CD4-positive, CD25-positive, alpha-beta regulatory T cell (primary cell): ENCODE measurements around the gene GALNT12. TPM values are rescaled to one million over a fixed set of nuclear protein-coding genes. Genes with fewer than 3 reads are reported as not detected.

Experiments
- ATAC-seq, 2 donors: fragments of 150-1000 bp; cut with Tn5 transposase; one replicate each; pipeline ENCODE4 v1.10.0; 2021; ENCODE audit warnings: low read depth in 2 of 2, moderate number of reproducible peaks in 2 of 2, moderate library complexity in 1 of 2
- DNase-seq, 3 donors: peaks; one replicate each; pipeline versions ENCODE4 v3.0.0 to v3.0.0-alpha.2; 2012 to 2022; ENCODE audit warnings: mixed read lengths in 1 of 3
- H3K27ac ChIP-seq: one replicate; pipeline ENCODE4 v1.7.0; 2013; ENCODE audit warnings: mild to moderate bottlenecking, low read length; ENCODE audit not compliant: insufficient read depth, poor library complexity, severe bottlenecking
- H3K27me3 ChIP-seq: one replicate; pipeline ENCODE4 v1.7.0; 2013; ENCODE audit warnings: low read length; ENCODE audit not compliant: control insufficient read depth, insufficient read depth
- H3K36me3 ChIP-seq: one replicate; pipeline ENCODE4 v1.7.0; 2013; ENCODE audit warnings: mild to moderate bottlenecking, low read length, moderate library complexity; ENCODE audit not compliant: control insufficient read depth, insufficient read depth
- H3K4me1 ChIP-seq: 2 replicates; pipeline ENCODE4 v1.7.0; 2013; ENCODE audit warnings: mild to moderate bottlenecking, low read length; ENCODE audit not compliant: insufficient read depth, control insufficient read depth, poor library complexity, severe bottlenecking
- H3K4me3 ChIP-seq: one replicate; pipeline ENCODE4 v1.7.0; 2013; ENCODE audit warnings: low read depth, mild to moderate bottlenecking, low read length, moderate library complexity
- H3K9me3 ChIP-seq, 2 experiments: 1 replicate in 1 of 2; 2 replicates in 1 of 2; pipeline ENCODE4 v1.7.0; 2013; ENCODE audit warnings: low read length in 2 of 2, mild to moderate bottlenecking in 1 of 2, moderate library complexity in 1 of 2; ENCODE audit not compliant: control insufficient read depth in 2 of 2
- H3K27ac Mint-ChIP-seq, 3 donors: one replicate each; pipeline ENCODE4 v1.8.0; 2020 to 2022; ENCODE audit warnings: mild to moderate bottlenecking in 3 of 3, mixed read lengths in 3 of 3, moderate library complexity in 2 of 3
- H3K27me3 Mint-ChIP-seq: one replicate; pipeline ENCODE4 v1.8.0; 2022; ENCODE audit warnings: mild to moderate bottlenecking, mixed read lengths
- H3K36me3 Mint-ChIP-seq: one replicate; pipeline ENCODE4 v1.8.0; 2020; ENCODE audit warnings: mixed read lengths
- H3K4me1 Mint-ChIP-seq, 4 donors: one replicate each; pipeline ENCODE4 v1.8.0; 2020 to 2022; ENCODE audit warnings: mixed read lengths in 4 of 4, mild to moderate bottlenecking in 1 of 4
- H3K4me3 Mint-ChIP-seq, 4 donors: one replicate each; pipeline ENCODE4 v1.8.0; 2020 to 2022; ENCODE audit warnings: mild to moderate bottlenecking in 4 of 4, mixed read lengths in 4 of 4, moderate library complexity in 3 of 4
- H3K9me3 Mint-ChIP-seq, 7 donors: one replicate each; pipeline ENCODE4 v1.8.0; 2020 to 2022; ENCODE audit warnings: mixed read lengths in 7 of 7, mild to moderate bottlenecking in 3 of 7, moderate library complexity in 2 of 7
- polyA plus RNA-seq, 4 donors: library from polyadenylated mRNA; unstranded; fragments of 300-500 nt; fragmentation: Illumina TruSeq; gene quantifications; one replicate each; pipeline ENCODE4 v1.2.3, GENCODE V29; 2021
- total RNA-seq: library from RNA; stranded (reverse); gene quantifications from one replicate; pipeline ENCODE4 v1.2.3, GENCODE V29; 2022

Gene GALNT12
- total and polyA plus RNA-seq, 5 donors from 2014 or later: 1.4 to 4.7 (median 2.0) TPM

- H3K9me3 Mint-ChIP-seq: peaks cover 0 to 12% (median 1%) of the 10 kb centered on the region in 7 donors
- no peak for DNase-seq
- Histone ChIP-seq H3K27me3 (peaks cover under 1% of the 10 kb centered on the region), H3K9me3 (peaks cover 9 to 15% of the 10 kb centered on the region in 2 experiments), H3K4me3 (no peak overlapping the region), H3K27ac (no peak overlapping the region), H3K4me1 (peaks cover 13% of the 10 kb centered on the region), H3K36me3 (no peaks in the 10 kb centered on the region)
- ATAC-seq: no peak
- no peak overlapping the region for H3K27ac Mint-ChIP-seq
- peaks cover 24% of the 10 kb centered on the region for H3K27me3 Mint-ChIP-seq
- H3K4me1 Mint-ChIP-seq: peaks cover 4 to 24% (median 13%) of the 10 kb centered on the region in 4 donors
- H3K4me3 Mint-ChIP-seq: peak overlapping the region in 3 of 4 donors; percentile 15 to 75 (median 71)
- H3K36me3 Mint-ChIP-seq: peaks cover 10% of the 10 kb centered on the region
Measured at GRCh38 chr9:98798254-98798653, 9.2 kb upstream of the GALNT12 start.

DNA sequence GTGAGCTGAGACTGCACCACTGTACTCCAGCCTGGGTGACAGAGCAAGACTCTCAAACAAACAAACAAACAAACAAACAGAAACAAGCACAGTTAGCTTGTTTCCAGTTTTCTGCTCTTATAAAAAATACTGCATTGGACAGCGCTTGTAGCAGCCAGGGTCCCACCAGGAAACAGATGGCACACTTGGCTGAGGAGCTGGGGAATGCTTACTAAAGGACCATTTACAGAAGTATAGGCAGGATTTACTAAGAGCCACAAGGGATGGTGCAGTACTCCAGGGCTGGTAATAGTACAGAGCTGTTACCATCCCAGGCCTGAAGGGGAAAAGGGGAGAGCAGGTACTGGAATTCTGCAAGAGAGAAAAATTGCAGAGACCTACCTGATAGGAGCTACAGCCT, 5.9 kb upstream of the GALNT12 start:
- H3K27me3 ChIP-seq: peaks cover 13% of the 10 kb centered on the region
- Mint-ChIP-seq H3K27ac (no peak overlapping the region), H3K36me3 (peaks cover 10% of the 10 kb centered on the region), H3K4me1 (peaks cover 0 to 6% (median 3%) of the 10 kb centered on the region in 4 donors), H3K4me3 (no peak overlapping the region), H3K9me3 (peaks cover 0 to 12% (median 1%) of the 10 kb centered on the region in 7 donors), H3K27me3 (peaks cover 52% of the 10 kb centered on the region)
- peaks cover 4% of the 10 kb centered on the region for H3K4me1 ChIP-seq
- H3K9me3 ChIP-seq: peaks cover 9 to 15% of the 10 kb centered on the region in 2 experiments
- no peak overlapping the region for H3K27ac ChIP-seq
- ATAC-seq: no peak
- H3K4me3 ChIP-seq: no peak overlapping the region
- DNase-seq: no peak
- no peaks in the 10 kb centered on the region for H3K36me3 ChIP-seq

- peaks cover 0 to 12% (median 1%) of the 10 kb centered on the region in 7 donors for H3K9me3 Mint-ChIP-seq
- Histone ChIP-seq H3K36me3 (no peaks in the 10 kb centered on the region), H3K4me3 (no peak overlapping the region), H3K9me3 (peaks cover 9 to 15% of the 10 kb centered on the region in 2 experiments), H3K27me3 (peaks cover 13% of the 10 kb centered on the region), H3K4me1 (peaks cover under 1% of the 10 kb centered on the region), H3K27ac (no peak overlapping the region)
- no peak overlapping the region for H3K27ac Mint-ChIP-seq
- ATAC-seq (no peak), DNase-seq (no peak)
- H3K4me3 Mint-ChIP-seq: no peak overlapping the region
- H3K4me1 Mint-ChIP-seq: peaks cover 0 to 7% (median 3%) of the 10 kb centered on the region in 4 donors
- peaks cover 54% of the 10 kb centered on the region for H3K27me3 Mint-ChIP-seq
- H3K36me3 Mint-ChIP-seq: peaks cover 10% of the 10 kb centered on the region
Measured at GRCh38 chr9:98801969-98802371, 5.5 kb upstream of the GALNT12 start.

DNA sequence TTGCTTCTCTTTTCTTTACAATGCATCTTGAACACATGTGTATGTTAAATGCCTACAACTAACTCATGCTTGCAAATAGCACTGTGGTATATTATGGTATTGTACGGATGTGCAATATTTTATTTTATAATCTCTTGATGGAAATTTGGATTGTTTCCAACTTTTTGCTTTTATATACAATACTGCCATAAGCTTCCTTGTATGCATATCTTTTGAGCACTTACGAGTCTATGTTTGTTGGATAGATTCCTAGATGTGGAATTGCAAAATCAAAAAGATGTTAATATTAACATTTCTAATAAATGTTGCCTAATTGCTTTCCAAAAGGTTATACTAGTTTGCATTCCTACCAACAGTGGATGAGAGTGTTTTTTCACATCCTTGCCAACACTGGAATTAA, 3.4 kb upstream of the GALNT12 start:
- Histone ChIP-seq H3K27me3 (peaks cover 13% of the 10 kb centered on the region), H3K9me3 (peaks cover 0 to 3% of the 10 kb centered on the region in 2 experiments), H3K4me1 (peaks cover 9% of the 10 kb centered on the region), H3K27ac (no peak overlapping the region), H3K36me3 (no peaks in the 10 kb centered on the region), H3K4me3 (no peak overlapping the region)
- Mint-ChIP-seq H3K36me3 (no peaks in the 10 kb centered on the region), H3K4me1 (peaks cover 0 to 17% (median 11%) of the 10 kb centered on the region in 4 donors), H3K27me3 (peaks cover 48% of the 10 kb centered on the region), H3K27ac (no peak overlapping the region), H3K4me3 (no peak overlapping the region), H3K9me3 (peaks cover 0 to 3% (median 0%) of the 10 kb centered on the region in 7 donors)
- DNase-seq (no peak), ATAC-seq (no peak)

DNA sequence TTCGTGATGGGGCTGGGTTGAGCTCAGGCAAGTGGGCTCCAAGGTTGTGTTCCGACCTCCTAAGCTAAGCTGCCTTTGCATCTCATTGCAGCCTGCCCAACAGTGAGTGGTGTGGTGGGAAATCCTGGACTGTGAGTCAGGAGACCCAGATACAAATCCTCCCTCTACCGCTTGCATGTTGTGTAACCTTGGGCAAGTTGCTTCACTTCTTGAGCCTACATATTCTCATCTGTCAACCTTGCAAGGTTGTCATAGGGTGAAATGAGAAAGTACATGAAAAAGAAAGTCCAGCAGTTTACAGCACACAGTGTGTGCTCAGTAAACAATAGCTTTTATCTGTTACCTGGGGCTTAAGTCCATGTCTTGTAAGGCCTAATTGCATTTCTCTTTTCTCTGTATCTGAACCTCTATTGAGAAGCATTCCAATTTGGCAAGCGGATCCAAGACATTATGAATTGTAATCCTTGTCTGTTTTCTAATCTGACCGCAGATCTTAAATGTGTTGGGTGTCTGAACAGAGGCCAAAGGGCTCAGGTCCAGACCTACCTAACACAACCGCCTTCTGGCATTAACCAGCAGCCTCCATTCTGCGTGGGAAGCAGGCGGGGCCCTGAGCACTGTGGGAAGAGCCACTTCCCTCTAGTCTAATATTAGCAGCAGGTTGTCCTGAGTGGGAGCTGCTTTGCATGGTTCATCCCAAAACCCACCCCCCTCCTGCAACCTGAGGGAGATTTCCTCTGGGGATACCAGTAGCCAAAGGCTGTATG, 1.8 kb upstream of the GALNT12 start:
- H3K4me1 Mint-ChIP-seq: peaks cover 0 to 28% (median 16%) of the 10 kb centered on the region in 4 donors
- Histone ChIP-seq H3K4me1 (peaks cover 9% of the 10 kb centered on the region), H3K36me3 (no peaks in the 10 kb centered on the region), H3K4me3 (no peak overlapping the region), H3K9me3 (no peaks in the 10 kb centered on the region), H3K27ac (no peak overlapping the region), H3K27me3 (peaks cover 13% of the 10 kb centered on the region)
- peak overlapping the region in 1 of 3 donors; percentile 5 for H3K27ac Mint-ChIP-seq
- ATAC-seq: no peak
- H3K36me3 Mint-ChIP-seq: no peaks in the 10 kb centered on the region
- peak overlapping the region in 1 of 4 donors; percentile 4 for H3K4me3 Mint-ChIP-seq
- H3K27me3 Mint-ChIP-seq: peaks cover 54% of the 10 kb centered on the region
- DNase-seq: no peak
- H3K9me3 Mint-ChIP-seq: peaks cover 0 to 3% (median 0%) of the 10 kb centered on the region in 7 donors

GRCh38 chr9:98806394-98807035, 955 bp upstream of the GALNT12 start:
- no peaks in the 10 kb centered on the region for H3K36me3 Mint-ChIP-seq
- no peaks in the 10 kb centered on the region for H3K9me3 ChIP-seq
- no peak for DNase-seq
- H3K4me3 ChIP-seq: no peak overlapping the region
- peaks cover 0 to 4% (median 0%) of the 10 kb centered on the region in 7 donors for H3K9me3 Mint-ChIP-seq
- peaks cover 9% of the 10 kb centered on the region for H3K4me1 ChIP-seq
- ATAC-seq: no peak
- peaks cover 15% of the 10 kb centered on the region for H3K27me3 ChIP-seq
- no peak overlapping the region for H3K27ac ChIP-seq
- no peaks in the 10 kb centered on the region for H3K36me3 ChIP-seq
- H3K4me1 Mint-ChIP-seq: peaks cover 0 to 34% (median 20%) of the 10 kb centered on the region in 4 donors
- H3K27ac Mint-ChIP-seq: peak overlapping the region in 2 of 3 donors; percentile 8 to 17
- peaks cover 58% of the 10 kb centered on the region for H3K27me3 Mint-ChIP-seq
- peak overlapping the region; percentile 76 to 94 (median 88) for H3K4me3 Mint-ChIP-seq

DNA sequence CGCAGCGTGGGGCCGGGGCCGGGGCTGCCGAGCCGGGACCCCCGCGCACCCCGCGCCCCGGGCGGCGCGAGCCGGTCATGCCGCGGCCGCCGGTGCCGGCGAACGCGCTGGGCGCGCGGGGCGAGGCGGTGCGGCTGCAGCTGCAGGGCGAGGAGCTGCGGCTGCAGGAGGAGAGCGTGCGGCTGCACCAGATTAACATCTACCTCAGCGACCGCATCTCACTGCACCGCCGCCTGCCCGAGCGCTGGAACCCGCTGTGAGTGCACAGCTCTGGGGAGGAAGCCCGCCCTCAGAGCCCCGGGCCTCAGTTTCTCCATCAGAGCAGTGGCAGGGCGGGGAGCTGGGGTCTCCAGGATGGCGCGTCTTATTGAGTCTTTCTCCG, 335 bp downstream of the GALNT12 start:
- Mint-ChIP-seq H3K4me3 (peak overlapping the region; percentile 70 to 94 (median 88)), H3K27me3 (peaks cover 51% of the 10 kb centered on the region), H3K27ac (peak overlapping the region in 1 of 3 donors; percentile 59)

More for the DNA sequence above, 335 bp downstream of the GALNT12 start:
- DNase-seq (peak in 2 of 3 donors; percentile 12 to 45), ATAC-seq (peak; percentile 35 to 48)
- Histone ChIP-seq H3K9me3 (no peaks in the 10 kb centered on the region), H3K27ac (no peak overlapping the region), H3K27me3 (peaks cover 15% of the 10 kb centered on the region), H3K36me3 (no peaks in the 10 kb centered on the region), H3K4me1 (peaks cover 9% of the 10 kb centered on the region), H3K4me3 (peak overlapping the region; percentile 53)
- H3K4me1 Mint-ChIP-seq: peaks cover 3 to 36% (median 20%) of the 10 kb centered on the region in 4 donors
- H3K36me3 Mint-ChIP-seq: no peaks in the 10 kb centered on the region
- H3K9me3 Mint-ChIP-seq: peaks cover 0 to 4% (median 0%) of the 10 kb centered on the region in 7 donors
